ENCODE measurements around the gene RYK.

Gene RYK

DNA sequence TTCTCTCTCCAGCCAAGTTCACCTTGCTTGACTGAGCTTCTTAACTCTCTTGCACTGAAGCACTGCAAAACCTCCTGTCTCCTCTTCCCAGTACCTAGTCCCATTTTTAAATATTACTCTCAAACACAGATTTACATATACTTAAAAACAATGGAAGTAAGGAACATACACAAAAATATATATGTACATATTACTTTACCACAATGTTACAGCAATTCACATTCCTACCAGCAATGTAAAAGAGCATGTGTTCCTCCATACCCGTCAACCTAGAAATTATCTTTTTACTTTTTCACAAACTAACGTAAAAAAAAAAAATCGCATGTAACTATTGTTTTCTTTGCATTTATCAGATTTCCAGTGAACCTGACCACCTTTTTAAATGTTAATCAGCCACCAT lies 60.4 kb downstream of the RYK start:
- no peaks in the 10 kb centered on the region for H3K4me1 ChIP-seq (ENCODE audit: control insufficient read depth, low read length)
- TF ChIP-seq, protein P1, sequence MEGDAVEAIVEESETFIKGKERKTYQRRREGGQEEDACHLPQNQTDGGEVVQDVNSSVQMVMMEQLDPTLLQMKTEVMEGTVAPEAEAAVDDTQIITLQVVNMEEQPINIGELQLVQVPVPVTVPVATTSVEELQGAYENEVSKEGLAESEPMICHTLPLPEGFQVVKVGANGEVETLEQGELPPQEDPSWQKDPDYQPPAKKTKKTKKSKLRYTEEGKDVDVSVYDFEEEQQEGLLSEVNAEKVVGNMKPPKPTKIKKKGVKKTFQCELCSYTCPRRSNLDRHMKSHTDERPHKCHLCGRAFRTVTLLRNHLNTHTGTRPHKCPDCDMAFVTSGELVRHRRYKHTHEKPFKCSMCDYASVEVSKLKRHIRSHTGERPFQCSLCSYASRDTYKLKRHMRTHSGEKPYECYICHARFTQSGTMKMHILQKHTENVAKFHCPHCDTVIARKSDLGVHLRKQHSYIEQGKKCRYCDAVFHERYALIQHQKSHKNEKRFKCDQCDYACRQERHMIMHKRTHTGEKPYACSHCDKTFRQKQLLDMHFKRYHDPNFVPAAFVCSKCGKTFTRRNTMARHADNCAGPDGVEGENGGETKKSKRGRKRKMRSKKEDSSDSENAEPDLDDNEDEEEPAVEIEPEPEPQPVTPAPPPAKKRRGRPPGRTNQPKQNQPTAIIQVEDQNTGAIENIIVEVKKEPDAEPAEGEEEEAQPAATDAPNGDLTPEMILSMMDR (IDR thresholded peaks at IDR 0.05; ENCODE audit: low read depth, low read length, poor library complexity, severe bottlenecking): no peak
- TF ChIP-seq EZH2phosphoT487 (IDR thresholded peaks at IDR 0.05; ENCODE audit: borderline replicate concordance, low read length): no peak
- no peak overlapping the region for H3K4me3 ChIP-seq (ENCODE audit: low read length)
- no peaks in the 10 kb centered on the region for H3K9me2 ChIP-seq (replicated peaks; ENCODE audit: control insufficient read depth, low read length)
- no peak overlapping the region for H3K4me2 ChIP-seq (ENCODE audit: low read length)
- no peaks in the 10 kb centered on the region for H3K36me3 ChIP-seq (ENCODE audit: control insufficient read depth, low read length)
- H3K79me2 ChIP-seq (ENCODE audit: control insufficient read depth, low read length): no peaks in the 10 kb centered on the region
- H3K9me3 ChIP-seq (ENCODE audit: control insufficient read depth, insufficient read depth, low read length): no peaks in the 10 kb centered on the region
- no peaks in the 10 kb centered on the region for H3K27me3 ChIP-seq (ENCODE audit: control insufficient read depth, low read length)
- H4K20me1 ChIP-seq (ENCODE audit: control insufficient read depth, insufficient read depth, low read depth, low read length): no peaks in the 10 kb centered on the region
- no peaks in the 10 kb centered on the region for H3F3A ChIP-seq (ENCODE audit: control insufficient read depth, insufficient read depth)
- no peak overlapping the region for H3K27ac ChIP-seq (ENCODE audit: low read depth, low read length)

DNA sequence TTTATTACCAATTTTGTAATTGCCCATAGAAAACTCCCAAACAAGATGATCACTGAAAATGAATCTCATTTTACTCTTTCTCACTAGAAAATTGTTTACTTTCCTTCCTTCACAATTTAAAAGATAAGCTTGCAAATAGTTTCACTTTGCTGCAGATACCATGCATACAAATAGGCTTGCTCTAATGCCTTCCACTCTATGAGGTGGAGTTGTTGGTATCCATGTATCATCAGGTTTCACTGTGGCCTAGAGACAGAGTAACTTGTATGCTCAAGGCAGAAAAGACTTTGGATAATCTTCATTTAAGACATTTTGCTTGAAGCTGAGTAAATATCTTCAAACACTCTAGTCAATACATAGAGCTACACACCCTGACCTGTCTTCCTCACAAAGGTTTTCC lies 60.8 kb downstream of the RYK start:
- H3K4me3 ChIP-seq (ENCODE audit: low read length): no peak overlapping the region
- no peak overlapping the region for H3K4me2 ChIP-seq (ENCODE audit: low read length)
- H3K9me2 ChIP-seq (replicated peaks; ENCODE audit: control insufficient read depth, low read length): no peaks in the 10 kb centered on the region
- no peak overlapping the region for H3K27ac ChIP-seq (ENCODE audit: low read depth, low read length)
- no peaks in the 10 kb centered on the region for H3K36me3 ChIP-seq (ENCODE audit: control insufficient read depth, low read length)
- no peaks in the 10 kb centered on the region for H3K4me1 ChIP-seq (ENCODE audit: control insufficient read depth, low read length)
- TF ChIP-seq, protein P1 (IDR thresholded peaks at IDR 0.05; ENCODE audit: low read depth, low read length, poor library complexity, severe bottlenecking): no peak
- TF ChIP-seq EZH2phosphoT487 (IDR thresholded peaks at IDR 0.05; ENCODE audit: borderline replicate concordance, low read length): no peak
- no peaks in the 10 kb centered on the region for H3F3A ChIP-seq (ENCODE audit: control insufficient read depth, insufficient read depth)
- H4K20me1 ChIP-seq (ENCODE audit: control insufficient read depth, insufficient read depth, low read depth, low read length): no peaks in the 10 kb centered on the region
- H3K9me3 ChIP-seq (ENCODE audit: control insufficient read depth, insufficient read depth, low read length): no peaks in the 10 kb centered on the region
- no peaks in the 10 kb centered on the region for H3K79me2 ChIP-seq (ENCODE audit: control insufficient read depth, low read length)
- no peaks in the 10 kb centered on the region for H3K27me3 ChIP-seq (ENCODE audit: control insufficient read depth, low read length)

DNA sequence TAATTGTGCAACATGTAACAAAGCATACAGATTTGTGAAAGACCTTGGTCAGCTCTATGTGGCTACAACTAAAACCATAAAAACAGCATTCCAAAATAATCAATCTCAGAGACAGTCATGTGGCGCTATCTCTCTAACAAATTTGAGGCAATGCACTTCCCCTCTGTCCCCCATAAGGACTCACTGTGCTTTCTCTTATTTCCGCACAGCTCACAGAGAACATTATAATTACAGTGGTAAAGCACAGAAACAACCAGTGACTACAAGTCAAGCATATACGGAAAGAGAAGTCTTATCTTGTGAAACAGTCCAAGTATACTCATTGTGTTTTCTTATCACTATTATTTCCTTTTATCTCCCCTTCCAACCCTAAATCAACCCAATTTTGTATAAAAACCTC lies 64.3 kb downstream of the RYK start:
- H3K79me2 ChIP-seq (ENCODE audit: control insufficient read depth, low read length): no peaks in the 10 kb centered on the region
- H3F3A ChIP-seq (ENCODE audit: control insufficient read depth, insufficient read depth): no peaks in the 10 kb centered on the region
- H4K20me1 ChIP-seq (ENCODE audit: control insufficient read depth, insufficient read depth, low read depth, low read length): no peaks in the 10 kb centered on the region
- H3K9me2 ChIP-seq (replicated peaks; ENCODE audit: control insufficient read depth, low read length): no peaks in the 10 kb centered on the region
- no peak overlapping the region for H3K4me2 ChIP-seq (ENCODE audit: low read length)
- TF ChIP-seq, protein P1 (IDR thresholded peaks at IDR 0.05; ENCODE audit: low read depth, low read length, poor library complexity, severe bottlenecking): no peak
- no peak for TF ChIP-seq EZH2phosphoT487 (IDR thresholded peaks at IDR 0.05; ENCODE audit: borderline replicate concordance, low read length)
- no peaks in the 10 kb centered on the region for H3K4me1 ChIP-seq (ENCODE audit: control insufficient read depth, low read length)
- no peak overlapping the region for H3K27ac ChIP-seq (ENCODE audit: low read depth, low read length)
- no peaks in the 10 kb centered on the region for H3K36me3 ChIP-seq (ENCODE audit: control insufficient read depth, low read length)
- no peak overlapping the region for H3K4me3 ChIP-seq (ENCODE audit: low read length)
- H3K9me3 ChIP-seq (ENCODE audit: control insufficient read depth, insufficient read depth, low read length): no peaks in the 10 kb centered on the region
- H3K27me3 ChIP-seq (ENCODE audit: control insufficient read depth, low read length): no peaks in the 10 kb centered on the region

DNA sequence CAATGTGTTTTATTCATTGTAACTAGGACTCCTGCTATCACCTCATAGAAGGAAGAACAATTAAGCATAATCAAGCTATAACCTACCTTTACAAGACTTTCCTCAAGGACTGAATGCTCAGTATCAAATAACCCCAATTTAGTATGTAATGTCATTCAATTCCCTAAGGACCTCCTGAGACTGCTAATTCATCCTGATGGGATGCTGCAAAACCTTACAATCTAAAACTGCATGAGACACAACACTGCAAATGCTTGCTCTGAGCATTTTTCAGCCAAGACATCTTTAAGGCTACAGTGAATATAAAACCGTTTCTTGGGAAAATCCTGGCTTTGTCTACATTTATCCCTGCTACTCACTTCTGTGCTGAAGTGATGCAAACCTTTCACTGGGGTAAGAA lies 69.9 kb downstream of the RYK start:
- Histone ChIP-seq H3F3A (ENCODE audit: control insufficient read depth, insufficient read depth) (no peaks in the 10 kb centered on the region), H3K4me2 (ENCODE audit: low read length) (no peak overlapping the region), H4K20me1 (ENCODE audit: control insufficient read depth, insufficient read depth, low read depth, low read length) (no peaks in the 10 kb centered on the region), H3K27me3 (ENCODE audit: control insufficient read depth, low read length) (no peaks in the 10 kb centered on the region), H3K27ac (ENCODE audit: low read depth, low read length) (no peak overlapping the region), H3K36me3 (ENCODE audit: control insufficient read depth, low read length) (no peaks in the 10 kb centered on the region), H3K9me3 (ENCODE audit: control insufficient read depth, insufficient read depth, low read length) (no peaks in the 10 kb centered on the region), H3K4me1 (ENCODE audit: control insufficient read depth, low read length) (no peaks in the 10 kb centered on the region), H3K4me3 (ENCODE audit: low read length) (no peak overlapping the region), H3K9me2 (replicated peaks; ENCODE audit: control insufficient read depth, low read length) (no peaks in the 10 kb centered on the region), H3K79me2 (ENCODE audit: control insufficient read depth, low read length) (no peaks in the 10 kb centered on the region)
- TF ChIP-seq, protein P1 (IDR thresholded peaks at IDR 0.05; ENCODE audit: low read depth, low read length, poor library complexity, severe bottlenecking): no peak
- no peak for TF ChIP-seq EZH2phosphoT487 (IDR thresholded peaks at IDR 0.05; ENCODE audit: borderline replicate concordance, low read length)
